Dedifferentiated amniotic fluid mesenchymal stem cell (primary cell): ENCODE measurements around the gene NPIPB12.
"Not testable (repeated sequence)": the region's sequence is repeated elsewhere in the genome, so short reads cannot be mapped to it uniquely, and the experiment has no call there.

ENCODE experiments used
- DNase-seq: peaks from one replicate; pipeline ENCODE4 v3.0.0-alpha.2; 2016; ENCODE audit errors: extremely low spot score

Gene NPIPB12

DNA sequence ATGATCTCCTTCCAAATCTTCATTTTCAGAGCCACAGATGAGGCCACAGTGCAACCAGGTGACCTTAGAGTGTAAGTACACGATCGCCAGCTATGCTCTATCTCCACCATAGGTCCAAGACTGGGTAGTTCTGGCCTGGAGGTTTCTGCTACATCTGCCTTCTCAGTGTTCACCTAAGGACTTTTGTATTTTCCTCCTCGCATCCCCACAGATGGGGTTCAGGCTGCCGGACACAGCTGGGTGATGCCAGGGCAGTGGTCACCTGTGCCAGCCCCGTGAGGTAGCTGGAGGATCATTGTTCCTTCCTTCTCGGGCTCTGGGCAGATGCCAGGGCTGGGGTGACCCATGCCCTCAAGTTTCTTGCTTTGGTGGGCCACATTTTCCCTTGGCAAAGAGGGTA lies at the start of gene NPIPB12:
Gene NPIPB12, minus strand, starts transcription at position 101 of the 400 bp plus-strand sequence.
- not testable (repeated sequence) for DNase-seq

GRCh38 chr16:29521520-29521919 lies 15.3 kb upstream of the NPIPB12 start:
- not testable (repeated sequence) for DNase-seq

GRCh38 chr16:29482276-29482675 lies 23.9 kb downstream of the NPIPB12 start:
- DNase-seq: not testable (repeated sequence)

- DNase-seq: not testable (repeated sequence)
Observed at GRCh38 chr16:29472065-29472464, 34.1 kb downstream of the NPIPB12 start.

- DNase-seq: not testable (repeated sequence)
Observed at GRCh38 chr16:29469660-29470059, 36.5 kb downstream of the NPIPB12 start.

DNA sequence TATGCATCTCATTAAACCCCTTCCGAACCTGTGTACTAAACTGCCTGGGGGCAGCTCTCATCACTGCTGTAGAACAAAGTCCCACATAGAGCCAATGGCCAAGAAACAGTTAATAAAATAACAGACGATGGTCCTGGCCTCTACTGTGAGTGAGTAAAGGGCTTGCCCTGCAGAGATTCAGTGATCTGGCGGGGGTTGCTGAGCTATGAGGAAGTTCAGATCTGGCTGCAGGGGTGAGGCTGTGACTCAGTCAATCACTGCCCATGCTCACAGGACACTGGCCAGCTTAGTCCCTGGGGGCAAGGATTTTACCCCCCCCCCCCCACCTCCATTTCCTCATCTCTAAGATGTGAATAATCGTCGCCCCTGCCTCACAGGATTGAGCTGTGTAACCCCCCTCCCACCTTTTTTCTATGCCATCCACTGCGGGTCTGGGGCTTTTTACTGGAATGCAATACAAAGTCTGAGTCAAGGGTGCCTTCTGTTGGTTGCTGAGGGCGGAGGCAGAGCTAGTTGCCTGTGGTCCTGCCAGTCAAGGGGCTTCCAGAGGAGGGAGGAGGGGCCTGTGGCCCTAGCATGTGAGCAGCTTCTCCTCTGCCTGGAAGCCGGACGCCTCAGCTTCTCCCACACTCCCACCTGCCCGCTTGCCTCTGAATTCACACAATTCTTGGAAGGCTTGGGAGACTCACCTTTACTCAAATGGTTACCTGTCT lies 38.4 kb downstream of the NPIPB12 start:
- not testable (repeated sequence) for DNase-seq

GRCh38 chr16:29466904-29467303 lies 39.3 kb downstream of the NPIPB12 start:
- not testable (repeated sequence) for DNase-seq

DNA sequence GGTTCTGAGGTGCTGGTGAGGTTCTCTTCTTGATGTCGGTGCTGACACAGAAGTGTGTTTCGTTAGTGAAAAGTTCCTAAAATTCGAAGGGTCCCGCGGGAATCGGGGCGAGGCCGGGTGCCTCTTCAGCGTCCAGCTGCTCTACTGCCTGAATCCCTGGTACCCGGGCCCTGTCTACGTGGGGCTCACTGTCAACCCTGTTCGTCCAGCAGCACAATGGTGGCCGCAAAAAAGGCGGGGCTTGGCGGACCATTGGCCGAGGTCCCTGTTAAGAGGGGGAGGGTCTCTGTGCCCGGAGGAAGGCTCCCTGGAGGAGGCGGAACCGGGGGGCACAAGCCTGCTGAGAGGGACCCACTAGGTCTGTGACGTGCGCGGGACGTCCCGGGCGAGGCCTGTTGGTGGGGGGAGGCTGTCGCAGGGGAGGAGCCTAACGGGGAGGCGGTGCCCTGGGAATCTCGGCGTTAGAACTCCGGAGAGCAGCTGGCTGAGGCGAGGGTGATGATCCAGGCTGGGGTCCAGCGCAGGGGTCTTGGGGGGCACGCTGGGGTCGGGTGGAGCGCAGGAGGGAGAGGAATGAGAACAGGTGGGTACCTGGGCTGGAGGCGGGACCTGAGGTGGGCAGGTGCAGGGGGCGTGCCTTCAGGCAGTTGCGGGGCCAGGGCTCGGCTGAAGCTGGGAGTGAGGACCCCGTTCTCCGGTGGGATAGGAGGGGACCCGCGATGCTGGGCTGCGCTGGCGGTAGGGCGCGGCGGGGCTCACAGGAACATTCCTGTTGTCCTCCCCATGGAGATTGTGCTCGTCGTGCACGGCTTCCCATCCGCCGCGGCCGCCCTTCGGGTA lies 40.0 kb downstream of the NPIPB12 start:
- not testable (repeated sequence) for DNase-seq

GRCh38 chr16:29460647-29461030 lies 45.6 kb downstream of the NPIPB12 start:
- DNase-seq: not testable (repeated sequence)

DNA sequence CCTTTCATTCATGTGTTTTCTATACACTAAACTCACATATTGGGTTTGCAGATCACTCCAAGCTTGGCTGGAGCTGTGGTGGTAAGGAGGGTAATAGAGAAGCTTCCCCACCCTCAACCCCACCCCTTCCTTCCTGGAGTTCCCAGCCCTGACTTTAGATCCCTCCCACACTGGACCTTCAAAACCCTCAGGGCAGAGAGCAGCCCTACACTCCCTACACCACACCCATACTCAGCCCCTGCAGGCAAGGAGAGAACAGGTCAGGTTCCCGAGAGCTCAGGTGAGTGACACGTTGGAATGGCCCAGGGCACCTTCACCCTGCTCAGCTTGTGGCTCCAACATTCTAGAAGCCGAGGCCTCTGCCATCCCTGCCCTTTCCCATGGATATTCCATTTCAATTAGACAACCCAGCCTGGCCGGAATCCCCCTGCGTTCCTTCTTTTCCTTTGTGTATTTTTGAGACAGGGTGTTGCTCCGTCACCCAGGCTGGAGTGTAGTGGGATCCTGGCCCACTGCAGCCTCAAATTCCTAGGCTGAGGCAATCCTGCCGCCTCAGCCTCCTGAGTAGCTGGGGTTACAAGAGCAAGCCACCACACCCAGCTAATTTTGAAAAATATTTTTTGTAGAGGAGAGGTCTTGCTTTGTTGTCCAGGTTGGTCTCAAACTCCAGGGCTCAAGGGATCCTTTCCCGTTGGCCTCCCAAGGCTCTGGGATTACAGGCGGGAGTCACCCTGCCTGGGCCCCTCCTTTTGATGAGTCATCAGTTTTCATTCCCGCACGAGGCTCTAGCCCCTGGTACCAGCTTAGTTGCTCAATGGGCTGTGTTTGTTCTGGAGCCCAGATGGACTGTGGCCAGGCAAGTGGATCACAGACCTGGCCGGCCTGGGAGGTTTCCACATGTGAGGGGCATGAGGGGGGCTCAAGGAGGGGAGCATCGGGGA lies 46.2 kb downstream of the NPIPB12 start, which contains the start of gene SULT1A4:
Gene SULT1A4, plus strand, starts transcription at position 208 of the 941 bp plus-strand sequence. CDS start 1,473 bp downstream, outside the sequence.
- DNase-seq: not testable (repeated sequence)

DNA sequence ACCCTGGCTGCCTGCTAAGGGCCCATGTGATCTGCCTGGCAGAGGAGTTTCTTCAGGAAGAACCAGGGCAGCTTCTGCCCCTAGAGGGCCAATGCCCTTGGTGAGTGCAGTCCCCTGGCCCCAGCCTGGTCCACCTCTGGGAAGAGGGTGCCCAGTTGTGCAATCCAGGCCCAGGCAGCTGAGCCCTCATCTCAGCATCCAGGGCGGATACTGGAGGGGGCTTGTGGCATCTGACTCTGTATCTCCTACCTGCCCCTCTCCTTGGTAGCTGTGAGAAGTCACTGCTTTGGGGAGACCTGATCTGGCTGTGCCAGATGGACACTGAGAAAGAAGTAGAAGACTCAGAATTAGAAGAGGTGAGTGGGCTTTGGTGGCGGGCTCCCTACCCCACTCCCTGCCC lies 48.5 kb downstream of the NPIPB12 start:
- not testable (repeated sequence) for DNase-seq

DNA sequence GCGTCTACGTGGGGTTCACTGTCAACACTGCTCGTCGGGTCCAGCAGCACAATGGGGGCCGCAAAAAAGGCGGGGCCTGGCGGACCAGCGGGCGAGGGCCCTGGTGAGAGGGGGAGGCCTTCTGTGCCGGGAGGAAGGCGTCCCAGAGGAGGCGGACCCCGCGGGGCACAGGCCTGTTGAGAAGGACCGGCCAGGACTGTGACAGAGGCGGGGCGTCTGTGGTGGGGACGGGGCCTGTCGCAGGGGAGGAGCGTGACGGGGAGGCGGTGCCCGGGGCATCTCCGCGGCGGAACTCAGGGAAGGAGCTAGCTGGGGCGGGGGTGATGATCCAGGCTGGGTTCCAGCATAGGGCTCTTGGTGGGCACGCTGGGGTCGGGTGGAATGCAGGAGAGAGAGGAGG lies 51.4 kb downstream of the NPIPB12 start:
- DNase-seq: not testable (repeated sequence)

- not testable (repeated sequence) for DNase-seq
Observed at GRCh38 chr16:29454269-29454668, 51.9 kb downstream of the NPIPB12 start, which contains the start of the genes BOLA2 and SLX1B. BOLA2 (minus strand) TSS chr16:29454351; CDS start chr16:29454253, 98 bp downstream. SLX1B (plus strand) TSS chr16:29454533.

GRCh38 chr16:29453754-29454153 lies 52.5 kb downstream of the NPIPB12 start:
- DNase-seq: not testable (repeated sequence)
